Skeletal muscle satellite cell (primary cell): Measurements from ENCODE around the gene ZFP69B.

Experiments
- H3K27me3 ChIP-seq: 2 replicates; pipeline ENCODE4 v1.7.0; 2013; ENCODE audit warnings: low read length; ENCODE audit not compliant: control insufficient read depth, insufficient read depth
- H3K36me3 ChIP-seq: 2 replicates; pipeline ENCODE4 v1.7.0; 2013; ENCODE audit warnings: mild to moderate bottlenecking, control low read depth, low read length; ENCODE audit not compliant: insufficient read depth
- H3K4me1 ChIP-seq: 2 replicates; pipeline ENCODE4 v1.7.0; 2013; ENCODE audit warnings: low read length; ENCODE audit not compliant: control insufficient read depth, insufficient read depth
- H3K4me2 ChIP-seq: 2 replicates; pipeline ENCODE4 v1.7.0; 2013; ENCODE audit warnings: mild to moderate bottlenecking, low read length
- H3K4me3 ChIP-seq: 2 replicates; pipeline ENCODE4 v1.7.0; 2013; ENCODE audit warnings: low read length
- H3K9ac ChIP-seq: 2 replicates; pipeline ENCODE4 v1.7.0; 2013; ENCODE audit warnings: mild to moderate bottlenecking, low read depth, low read length, moderate library complexity
- H3K9me3 ChIP-seq: replicated peaks from 2 replicates; pipeline ENCODE4 v1.7.0; 2013; ENCODE audit warnings: mild to moderate bottlenecking, control low read depth, low read length

The ZFP69B gene

GRCh38 chr1:40450495-40451237 lies 390 bp downstream of the ZFP69B start:
- H3K4me1 ChIP-seq: peaks cover 12% of the 10 kb centered on the region
- H3K4me2 ChIP-seq: peak overlapping the region; percentile 91
- H3K9me3 ChIP-seq: peaks cover 12% of the 10 kb centered on the region
- H3K9ac ChIP-seq: peak overlapping the region; percentile 82
- H3K4me3 ChIP-seq: peak overlapping the region; percentile 79
- no peaks in the 10 kb centered on the region for H3K27me3 ChIP-seq
- peaks cover 13% of the 10 kb centered on the region for H3K36me3 ChIP-seq

- Histone ChIP-seq H3K36me3 (peaks cover 16% of the 10 kb centered on the region), H3K4me2 (peak overlapping the region; percentile 91), H3K27me3 (no peaks in the 10 kb centered on the region), H3K9ac (no peak overlapping the region), H3K4me1 (peaks cover 12% of the 10 kb centered on the region), H3K4me3 (peak overlapping the region; percentile 79), H3K9me3 (peaks cover 12% of the 10 kb centered on the region)
Observed at GRCh38 chr1:40451238-40451585, 936 bp downstream of the ZFP69B start.

- Histone ChIP-seq H3K4me3 (no peak overlapping the region), H3K4me2 (no peak overlapping the region), H3K4me1 (peaks cover 10% of the 10 kb centered on the region), H3K36me3 (peaks cover 51% of the 10 kb centered on the region), H3K9me3 (peaks cover 45% of the 10 kb centered on the region), H3K9ac (no peak overlapping the region), H3K27me3 (no peaks in the 10 kb centered on the region)
Observed at GRCh38 chr1:40454873-40455272, 4.6 kb downstream of the ZFP69B start.

GRCh38 chr1:40462956-40463590 lies 12.8 kb downstream of the ZFP69B start:
- peaks cover 56% of the 10 kb centered on the region for H3K36me3 ChIP-seq
- no peaks in the 10 kb centered on the region for H3K4me1 ChIP-seq
- no peak overlapping the region for H3K4me2 ChIP-seq
- H3K4me3 ChIP-seq: no peak overlapping the region
- peaks cover 88% of the 10 kb centered on the region for H3K9me3 ChIP-seq
- H3K27me3 ChIP-seq: no peaks in the 10 kb centered on the region
- no peak overlapping the region for H3K9ac ChIP-seq

- no peaks in the 10 kb centered on the region for H3K4me1 ChIP-seq
- no peaks in the 10 kb centered on the region for H3K27me3 ChIP-seq
- no peak overlapping the region for H3K4me2 ChIP-seq
- H3K4me3 ChIP-seq: no peak overlapping the region
- H3K36me3 ChIP-seq: peaks cover 15% of the 10 kb centered on the region
- H3K9me3 ChIP-seq: peaks cover 48% of the 10 kb centered on the region
- H3K9ac ChIP-seq: no peak overlapping the region
Observed at GRCh38 chr1:40469327-40469726, 19.1 kb downstream of the ZFP69B start.

- Histone ChIP-seq H3K4me3 (no peak overlapping the region), H3K4me2 (no peak overlapping the region), H3K9me3 (peaks cover 9% of the 10 kb centered on the region), H3K9ac (no peak overlapping the region), H3K27me3 (no peaks in the 10 kb centered on the region), H3K4me1 (peaks cover 7% of the 10 kb centered on the region), H3K36me3 (no peaks in the 10 kb centered on the region)
Observed at GRCh38 chr1:40475268-40475667, 25.0 kb downstream of the ZFP69B start.

GRCh38 chr1:40476924-40477677 lies 26.8 kb downstream of the ZFP69B start, which contains the start of gene ZFP69:
Gene ZFP69, plus strand, starts transcription at chr1:40477290. Its CDS starts 2,072 bp downstream, at chr1:40479362.
- Histone ChIP-seq H3K4me3 (peak within 1 kb of the TSS; percentile 77), H3K4me2 (peak within 1 kb of the TSS; percentile 94), H3K4me1 (peaks cover 7% of the 10 kb centered on the region), H3K9ac (peak within 1 kb of the TSS; percentile 86), H3K36me3 (peaks cover 5% of the 10 kb centered on the region), H3K9me3 (peaks cover 9% of the 10 kb centered on the region), H3K27me3 (no peaks in the 10 kb centered on the region)

- H3K4me2 ChIP-seq: peak overlapping the region; percentile 94
- peaks cover 11% of the 10 kb centered on the region for H3K36me3 ChIP-seq
- H3K4me3 ChIP-seq: peak overlapping the region; percentile 77
- no peaks in the 10 kb centered on the region for H3K27me3 ChIP-seq
- H3K9ac ChIP-seq: peak overlapping the region; percentile 86
- H3K9me3 ChIP-seq: peaks cover 9% of the 10 kb centered on the region
- peaks cover 7% of the 10 kb centered on the region for H3K4me1 ChIP-seq
Observed at GRCh38 chr1:40477678-40478053, 27.4 kb downstream of the ZFP69B start.

- Histone ChIP-seq H3K4me1 (peaks cover 7% of the 10 kb centered on the region), H3K4me3 (peak overlapping the region; percentile 77), H3K9ac (no peak overlapping the region)
Observed at GRCh38 chr1:40478276-40478675, 28.0 kb downstream of the ZFP69B start.

GRCh38 chr1:40479156-40479555 lies 28.9 kb downstream of the ZFP69B start:
- Histone ChIP-seq H3K9ac (no peak overlapping the region), H3K4me2 (no peak overlapping the region)

More at GRCh38 chr1:40478276-40478675, 28.0 kb downstream of the ZFP69B start:
- Histone ChIP-seq H3K27me3 (no peaks in the 10 kb centered on the region), H3K36me3 (peaks cover 13% of the 10 kb centered on the region), H3K4me2 (peak overlapping the region; percentile 94), H3K9me3 (peaks cover 7% of the 10 kb centered on the region)

GRCh38 chr1:40495315-40495903 lies 45.1 kb downstream of the ZFP69B start:
- H3K4me2 ChIP-seq: no peak overlapping the region
- H3K4me3 ChIP-seq: no peak overlapping the region
- no peak overlapping the region for H3K9ac ChIP-seq
- peaks cover 42% of the 10 kb centered on the region for H3K9me3 ChIP-seq
- H3K27me3 ChIP-seq: no peaks in the 10 kb centered on the region
- H3K4me1 ChIP-seq: no peaks in the 10 kb centered on the region
- H3K36me3 ChIP-seq: peaks cover 57% of the 10 kb centered on the region

More at GRCh38 chr1:40479156-40479555, 28.9 kb downstream of the ZFP69B start:
- Histone ChIP-seq H3K9me3 (peaks cover 7% of the 10 kb centered on the region), H3K4me1 (peaks cover 7% of the 10 kb centered on the region), H3K27me3 (no peaks in the 10 kb centered on the region), H3K36me3 (peaks cover 13% of the 10 kb centered on the region), H3K4me3 (no peak overlapping the region)
